HepG2 (cell line): ENCODE data around the gene ARSB. TPM values are rescaled to one million over a fixed set of nuclear protein-coding genes. Genes with fewer than 3 reads are reported as not detected.

ENCODE experiments used
- ATAC-seq: fragments of 200-7000 bp; cut with Tn5 transposase; 3 replicates; pipeline ENCODE4 v1.9.1; 2020; ENCODE audit warnings: mild to moderate bottlenecking, moderate library complexity
- BruUV-seq: library from RNA; stranded (reverse); fragments of 400-500 nt; replicated peaks from 2 replicates; lab custom pipeline; 2021; lab: Mats Ljungman, UMichigan
- CTCF ChIA-PET: fragments of 300-600 bp; formaldehyde crosslinking; extraction: SDS; loops from one replicate; lab custom pipeline; 2021; ENCODE audit warnings: low total read pairs, inconsistent platforms, low intra/inter-chr PET ratio; lab: Yijun Ruan, JAX
- POLR2A ChIA-PET: fragments of 350-600 bp; sonication (Branson Sonifier 250); formaldehyde crosslinking; loops from one replicate; lab custom pipeline; 2020; ENCODE audit warnings: antibody characterized with exemption, inconsistent platforms; lab: Yijun Ruan, JAX
- DNase-seq: peaks from one replicate; pipeline ENCODE4 v3.0.0-alpha.2; 2015; ENCODE audit warnings: low spot score
- FAIRE-seq: peaks from 3 replicates; lab custom pipeline; 2011; peaks lifted over from hg19 to GRCh38; lab: Jason Lieb, UNC
- H2AFZ ChIP-seq: one replicate; pipeline ENCODE4 v1.6.1; 2011; ENCODE audit warnings: low read length, inconsistent platforms
- H3K27ac ChIP-seq: fragments of 300-600 bp; 3 replicates; pipeline ENCODE4 v1.8.0; 2011; ENCODE audit warnings: mixed run types, mild to moderate bottlenecking, mixed read lengths, low read length, inconsistent platforms; ENCODE audit not compliant: insufficient read depth; ENCODE audit errors: extremely low read length
- H3K27me3 ChIP-seq, 2 experiments: fragments of 200-600 bp in 1 of 2; 2 replicates in 1 of 2; 3 replicates in 1 of 2; pipeline versions ENCODE4 v1.6.0 to v1.8.0; 2011; ENCODE audit warnings: low read length in 2 of 2, mild to moderate bottlenecking in 2 of 2, moderate library complexity in 2 of 2, inconsistent platforms in 1 of 2; ENCODE audit not compliant: insufficient read depth in 2 of 2, control insufficient read depth in 1 of 2
- H3K36me3 ChIP-seq, 2 experiments: fragments of 200-600 bp in 1 of 2; replicated peaks in 1 of 2; 2 replicates in 1 of 2; 3 replicates in 1 of 2; pipeline versions ENCODE4 v1.5.1 to v1.8.0; 2011; ENCODE audit warnings: low read length in 2 of 2, inconsistent platforms in 1 of 2; ENCODE audit not compliant: insufficient read depth in 2 of 2, control insufficient read depth in 1 of 2
- H3K4me1 ChIP-seq: 2 replicates; pipeline ENCODE4 v1.5.1; 2012; ENCODE audit warnings: low read length, inconsistent platforms; ENCODE audit not compliant: insufficient read depth
- H3K4me2 ChIP-seq: 2 replicates; pipeline ENCODE4 v1.6.0; 2011; ENCODE audit warnings: low read depth, low read length, inconsistent platforms
- H3K4me3 ChIP-seq, 3 experiments: fragments of 200-600 bp in 1 of 3; sonication (generic), shearing (Covaris generic) in 1 of 3; replicated peaks in 1 of 3; 2 replicates each; pipeline ENCODE4 v1.5.1; 2011 to 2016; ENCODE audit warnings: low read length in 3 of 3, inconsistent platforms in 2 of 3, low read depth in 2 of 3, mild to moderate bottlenecking in 2 of 3, control low read depth in 1 of 3, mixed read lengths in 1 of 3; ENCODE audit not compliant: insufficient read depth in 1 of 3
- H3K79me2 ChIP-seq: one replicate; pipeline ENCODE4 v1.6.1; 2011; ENCODE audit warnings: low read length, inconsistent platforms; ENCODE audit not compliant: insufficient read depth
- H3K9ac ChIP-seq: 2 replicates; pipeline ENCODE4 v1.6.0; 2011; ENCODE audit warnings: mild to moderate bottlenecking, low read depth, low read length, inconsistent platforms; ENCODE audit not compliant: insufficient read depth
- H3K9me3 ChIP-seq: 2 replicates; pipeline ENCODE4 v1.5.1; 2012; ENCODE audit warnings: mild to moderate bottlenecking, low read length
- H4K20me1 ChIP-seq: 2 replicates; pipeline ENCODE4 v1.6.0; 2011; ENCODE audit warnings: inconsistent platforms, mild to moderate bottlenecking, low read length, moderate library complexity; ENCODE audit not compliant: insufficient read depth
- DMAP1 ChIP-seq: IDR thresholded peaks from 2 replicates; pipeline ENCODE4 v1.6.1; 2016
- HHEX ChIP-seq: IDR thresholded peaks from 2 replicates; pipeline ENCODE4 v1.6.1; 2016; ENCODE audit warnings: control low read depth
- MTF2 ChIP-seq: sonication (generic); formaldehyde crosslinking; IDR thresholded peaks from 2 replicates; pipeline ENCODE4 v1.5.0; 2020; ENCODE audit warnings: missing genetic modification reagents, borderline replicate concordance
- REXO4 ChIP-seq: sonication (generic); formaldehyde crosslinking; IDR thresholded peaks from 2 replicates; pipeline ENCODE4 v1.8.0; 2022; ENCODE audit warnings: missing genetic modification reagents, mild to moderate bottlenecking, borderline replicate concordance
- THAP11 ChIP-seq: IDR thresholded peaks from 2 replicates; pipeline ENCODE4 v1.6.1; 2016; ENCODE audit warnings: missing biosample characterization, missing genetic modification reagents
- YEATS4 ChIP-seq: sonication (generic); formaldehyde crosslinking; IDR thresholded peaks from 2 replicates; pipeline ENCODE4 v1.4.0; 2020; ENCODE audit warnings: missing genetic modification reagents, borderline replicate concordance
- ZKSCAN1 ChIP-seq: fragments of 150-350 bp; IDR thresholded peaks from 2 replicates; pipeline ENCODE4 v1.6.1; 2014; ENCODE audit warnings: low read length
- ZNF329 ChIP-seq: sonication (generic); formaldehyde crosslinking; IDR thresholded peaks from 2 replicates; pipeline ENCODE4 v1.9.0; 2021; ENCODE audit warnings: low read depth, mild to moderate bottlenecking, missing genetic modification reagents
- ZNF33B ChIP-seq: sonication (generic); formaldehyde crosslinking; IDR thresholded peaks from 2 replicates; pipeline ENCODE4 v1.5.1; 2020; ENCODE audit warnings: mild to moderate bottlenecking, missing genetic modification reagents
- ZNF543 ChIP-seq: sonication (generic); formaldehyde crosslinking; IDR thresholded peaks from 2 replicates; pipeline ENCODE4 v1.4.0; 2020; ENCODE audit warnings: mild to moderate bottlenecking, missing genetic modification reagents
- ZNF549 ChIP-seq: sonication (generic); formaldehyde crosslinking; IDR thresholded peaks from 2 replicates; pipeline ENCODE4 v1.5.0; 2020; ENCODE audit warnings: missing genetic modification reagents
- ZNF577 ChIP-seq: sonication (generic); formaldehyde crosslinking; IDR thresholded peaks from 2 replicates; pipeline ENCODE4 v1.4.0; 2020; ENCODE audit warnings: mild to moderate bottlenecking, low read depth, missing genetic modification reagents, borderline replicate concordance
- WGBS: methylation state at CpG from one replicate; pipeline ENCODE4 v1.1.6; 2017; ENCODE audit warnings: low lambda C conversion rate; 5-methylcytosine and 5-hydroxymethylcytosine counted together
- in situ Hi-C: cut with HindIII; loops from 2 replicates; pipeline ENCODE4 v1.10.0; 2017; ENCODE audit warnings: low pct_unique_long_range_greater_than_20kb; ENCODE audit not compliant: extremely low pct_ligation_motif_present
- intact Hi-C: fragments of 100-400 bp; cut with micrococcal nuclease; formaldehyde crosslinking; loops from one replicate; pipeline ENCODE4 v1.10.0; 2022; ENCODE audit not compliant: unreplicated experiment
- polyA plus RNA-seq, 8 experiments: library from polyadenylated mRNA; depleted of rRNA in 3 of 8; stranded (reverse) in 7 of 8; unstranded in 1 of 8; fragments of >200 nt; fragmentation: Illumina TruSeq in 4 of 8; extraction: Trizol in 4 of 8; gene quantifications; 2 replicates each; pipeline versions ENCODE4 v1.2.1 to v1.2.3, GENCODE V29; 2011 to 2016; ENCODE audit warnings: low read depth in 4 of 8, missing spikeins in 1 of 8, mixed read lengths in 1 of 8; ENCODE audit not compliant: insufficient read depth in 1 of 8
- total RNA-seq, 5 experiments: library from RNA; depleted of rRNA; stranded (reverse); fragments of >200 nt; fragmentation: Illumina TruSeq; extraction: Trizol; gene quantifications; 2 replicates each; pipeline ENCODE4 v1.2.3, GENCODE V29; 2016; ENCODE audit warnings: low read depth in 1 of 5
- TF ChIP-seq, protein P1 (sequence below): sonication (generic); formaldehyde crosslinking; IDR thresholded peaks from 2 replicates; pipeline ENCODE4 v1.5.0; 2020; ENCODE audit warnings: missing genetic modification reagents
- TF ChIP-seq, protein P2 (sequence below): sonication (generic); formaldehyde crosslinking; IDR thresholded peaks from 2 replicates; pipeline ENCODE4 v1.8.0; 2022; ENCODE audit warnings: low read depth, missing genetic modification reagents
- TF ChIP-seq, protein P3 (sequence below): sonication (generic); formaldehyde crosslinking; IDR thresholded peaks from 2 replicates; pipeline ENCODE4 v1.5.0; 2020; ENCODE audit warnings: missing genetic modification reagents
- TF ChIP-seq, protein P4 (sequence below): sonication (generic); formaldehyde crosslinking; IDR thresholded peaks from 2 replicates; pipeline ENCODE4 v1.5.0; 2020; ENCODE audit warnings: missing genetic modification reagents, mild to moderate bottlenecking, borderline replicate concordance

ARSB gene
- total and polyA plus RNA-seq, 2 of the 13 experiments (the other 11 are each of a cell fraction or from before 2014, with no cell fraction given): 52.6 to 66.4 TPM

DNA sequence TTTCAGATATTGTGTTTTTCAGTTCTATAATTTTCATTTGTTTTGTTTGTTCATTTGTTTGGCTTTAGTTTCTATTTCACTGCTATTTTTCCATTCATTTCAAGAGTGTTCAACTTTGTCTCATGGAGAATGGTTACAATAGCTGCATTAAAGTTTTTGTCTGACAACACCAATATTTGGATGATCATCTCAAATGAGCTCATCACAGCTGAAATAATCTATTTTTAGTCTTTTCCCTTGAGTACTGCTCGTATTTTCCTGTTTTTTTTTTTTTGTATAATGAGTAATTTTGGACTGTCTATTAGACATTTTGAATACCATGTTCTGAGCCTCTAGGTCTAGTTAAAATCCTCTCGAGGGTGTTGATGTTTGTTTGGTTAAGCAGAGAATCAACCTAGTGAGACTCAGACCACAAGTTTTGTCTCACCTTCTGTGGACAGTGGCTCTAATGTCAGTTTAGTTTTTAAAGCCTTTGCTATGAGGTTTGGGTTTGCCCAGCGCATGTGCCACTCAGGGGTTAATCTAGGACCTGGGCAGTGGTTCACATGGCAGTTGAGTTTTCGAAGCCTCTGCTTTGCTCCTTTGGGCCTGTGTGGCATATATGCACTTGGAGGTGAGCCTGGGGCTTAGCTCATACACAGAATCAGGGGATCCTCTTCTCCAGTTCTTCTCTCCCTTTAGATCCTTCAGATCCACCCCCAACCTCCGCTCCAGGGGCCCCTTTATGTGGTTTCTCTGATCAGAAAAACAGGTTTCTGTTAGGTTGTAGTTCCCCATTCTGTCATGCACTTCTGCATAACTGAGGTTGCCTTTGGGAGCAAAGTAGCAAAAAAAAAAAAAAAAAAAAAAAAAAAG is 79.8 kb downstream of the ARSB start:
- BruUV-seq: no TSS peak
- Histone ChIP-seq H4K20me1 (no peaks in the 10 kb centered on the region), H3K4me2 (no peak overlapping the region), H3K4me1 (peaks cover 21% of the 10 kb centered on the region), H3K9ac (no peak overlapping the region), H2AFZ (no peak overlapping the region), H3K27me3 (no peaks in the 10 kb centered on the region), H3K36me3 (peaks cover 5 to 28% of the 10 kb centered on the region in 2 experiments; a peak in 3 of 5 replicates), H3K27ac (no peak overlapping the region), H3K79me2 (no peaks in the 10 kb centered on the region), H3K4me3 (no peak overlapping the region), H3K9me3 (no peaks in the 10 kb centered on the region)
- POLR2A ChIA-PET: no interaction called here
- FAIRE-seq: no peak
- no peak for ATAC-seq
- in situ Hi-C loops (no loop called here), intact Hi-C loops (no loop called here)
- CTCF ChIA-PET: no interaction called here
- DNase-seq: no peak
- 93% methylated on average over 3 of the region's 5 CpGs for WGBS
- TF ChIP-seq ZKSCAN1: no peak
- TF ChIP-seq, protein P1, sequence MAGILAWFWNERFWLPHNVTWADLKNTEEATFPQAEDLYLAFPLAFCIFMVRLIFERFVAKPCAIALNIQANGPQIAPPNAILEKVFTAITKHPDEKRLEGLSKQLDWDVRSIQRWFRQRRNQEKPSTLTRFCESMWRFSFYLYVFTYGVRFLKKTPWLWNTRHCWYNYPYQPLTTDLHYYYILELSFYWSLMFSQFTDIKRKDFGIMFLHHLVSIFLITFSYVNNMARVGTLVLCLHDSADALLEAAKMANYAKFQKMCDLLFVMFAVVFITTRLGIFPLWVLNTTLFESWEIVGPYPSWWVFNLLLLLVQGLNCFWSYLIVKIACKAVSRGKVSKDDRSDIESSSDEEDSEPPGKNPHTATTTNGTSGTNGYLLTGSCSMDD (CRISPR knock-in tag): no peak
- TF ChIP-seq ZNF543 (CRISPR knock-in tag): no peak
- no peak for TF ChIP-seq REXO4 (CRISPR knock-in tag)
- no peak for TF ChIP-seq HHEX (CRISPR knock-in tag)
- TF ChIP-seq ZNF577 (CRISPR knock-in tag): no peak
- no peak for TF ChIP-seq MTF2 (CRISPR knock-in tag)
- TF ChIP-seq, protein P2, sequence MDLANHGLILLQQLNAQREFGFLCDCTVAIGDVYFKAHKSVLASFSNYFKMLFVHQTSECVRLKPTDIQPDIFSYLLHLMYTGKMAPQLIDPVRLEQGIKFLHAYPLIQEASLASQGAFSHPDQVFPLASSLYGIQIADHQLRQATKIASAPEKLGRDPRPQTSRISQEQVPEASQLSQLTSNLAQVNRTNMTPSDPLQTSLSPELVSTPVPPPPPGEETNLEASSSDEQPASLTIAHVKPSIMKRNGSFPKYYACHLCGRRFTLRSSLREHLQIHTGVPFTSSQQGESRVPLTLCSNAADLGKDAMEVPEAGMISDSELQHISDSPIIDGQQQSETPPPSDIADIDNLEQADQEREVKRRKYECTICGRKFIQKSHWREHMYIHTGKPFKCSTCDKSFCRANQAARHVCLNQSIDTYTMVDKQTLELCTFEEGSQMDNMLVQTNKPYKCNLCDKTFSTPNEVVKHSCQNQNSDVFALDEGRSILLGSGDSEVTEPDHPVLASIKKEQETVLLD (CRISPR knock-in tag): no peak
- TF ChIP-seq, protein P3, sequence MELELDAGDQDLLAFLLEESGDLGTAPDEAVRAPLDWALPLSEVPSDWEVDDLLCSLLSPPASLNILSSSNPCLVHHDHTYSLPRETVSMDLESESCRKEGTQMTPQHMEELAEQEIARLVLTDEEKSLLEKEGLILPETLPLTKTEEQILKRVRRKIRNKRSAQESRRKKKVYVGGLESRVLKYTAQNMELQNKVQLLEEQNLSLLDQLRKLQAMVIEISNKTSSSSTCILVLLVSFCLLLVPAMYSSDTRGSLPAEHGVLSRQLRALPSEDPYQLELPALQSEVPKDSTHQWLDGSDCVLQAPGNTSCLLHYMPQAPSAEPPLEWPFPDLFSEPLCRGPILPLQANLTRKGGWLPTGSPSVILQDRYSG: no peak
- TF ChIP-seq ZNF33B (CRISPR knock-in tag): no peak
- no peak for TF ChIP-seq YEATS4 (CRISPR knock-in tag)
- no peak for TF ChIP-seq THAP11 (CRISPR knock-in tag)
- no peak for TF ChIP-seq DMAP1
- TF ChIP-seq ZNF549 (CRISPR knock-in tag): no peak
- TF ChIP-seq ZNF329 (CRISPR knock-in tag): no peak
- TF ChIP-seq, protein P4, sequence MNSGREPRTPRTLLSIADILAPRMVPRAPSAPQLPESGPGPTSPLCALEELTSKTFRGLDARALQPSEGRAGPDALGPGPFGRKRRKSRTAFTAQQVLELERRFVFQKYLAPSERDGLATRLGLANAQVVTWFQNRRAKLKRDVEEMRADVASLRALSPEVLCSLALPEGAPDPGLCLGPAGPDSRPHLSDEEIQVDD: no peak
